Measurements from ENCODE around the gene UBR7. TPM values are rescaled to one million over a fixed set of nuclear protein-coding genes. Genes with fewer than 3 reads are reported as not detected.
"Not testable (repeated sequence)": the region's sequence is repeated elsewhere in the genome, so short reads cannot be mapped to it uniquely, and the experiment has no call there.

The UBR7 gene
- polyA plus RNA-seq = 19.8 TPM
- long read RNA-seq, donor 1, transcript UBR7-201 (11 exons, 3,694 nt) = major isoform, 6 of 6 reads
- long read RNA-seq, donor 1, partial matches to known transcripts = 0 of 6 reads
- long read RNA-seq, donor 1, other reads (novel, unspliced or antisense) = 0 of 6 reads
- long read RNA-seq, donor 2, transcript UBR7-201 (11 exons, 3,694 nt) = major isoform, 5 of 5 reads
- long read RNA-seq, donor 2, partial matches to known transcripts = 0 of 5 reads
- long read RNA-seq, donor 2, other reads (novel, unspliced or antisense) = 0 of 5 reads
- long read RNA-seq, donor 3 = 0 reads
- long read RNA-seq, donor 4, partial matches to known transcripts = 0 of 1 reads
- long read RNA-seq, donor 4, other reads (novel, unspliced or antisense) = 0 of 1 reads
- long read RNA-seq, donor 5, transcript UBR7-201 (11 exons, 3,694 nt) = major isoform, 5 of 5 reads
- long read RNA-seq, donor 5, partial matches to known transcripts = 0 of 5 reads
- long read RNA-seq, donor 5, other reads (novel, unspliced or antisense) = 0 of 5 reads
- long read RNA-seq, donor 6, transcript UBR7-201 (11 exons, 3,694 nt) = major isoform, 6 of 6 reads
- long read RNA-seq, donor 6, partial matches to known transcripts = 0 of 6 reads
- long read RNA-seq, donor 6, other reads (novel, unspliced or antisense) = 0 of 6 reads
- long read RNA-seq, donor 7, transcript UBR7-201 (11 exons, 3,694 nt) = major isoform, 5 of 12 reads
- long read RNA-seq, donor 7, partial matches to known transcripts = 7 of 12 reads
- long read RNA-seq, donor 7, other reads (novel, unspliced or antisense) = 0 of 12 reads
- long read RNA-seq, donor 8, partial matches to known transcripts = 0 of 1 reads
- long read RNA-seq, donor 8, other reads (novel, unspliced or antisense) = 0 of 1 reads
- long read RNA-seq, donor 9, transcript UBR7-201 (11 exons, 3,694 nt) = major isoform, 5 of 19 reads
- long read RNA-seq, donor 9, partial matches to known transcripts = 14 of 19 reads
- long read RNA-seq, donor 9, other reads (novel, unspliced or antisense) = 0 of 19 reads
- long read RNA-seq, donor 10, transcript UBR7-201 (11 exons, 3,694 nt) = major isoform, 6 of 7 reads
- long read RNA-seq, donor 10, partial matches to known transcripts = 0 of 7 reads
- long read RNA-seq, donor 10, other reads (novel, unspliced or antisense) = 0 of 7 reads
- long read RNA-seq, donor 11, transcript UBR7-201 (11 exons, 3,694 nt) = major isoform, 7 of 7 reads
- long read RNA-seq, donor 11, partial matches to known transcripts = 0 of 7 reads
- long read RNA-seq, donor 11, other reads (novel, unspliced or antisense) = 0 of 7 reads

- Histone ChIP-seq H3K4me3 (ENCODE audit: low read length) (peak within 1 kb of the TSS; percentile 77), H3K36me3 (ENCODE audit: control insufficient read depth, insufficient read depth, low read length) (peaks cover under 1% of the 10 kb centered on the region), H3K4me1 (ENCODE audit: control insufficient read depth, insufficient read depth, low read length) (no peaks in the 10 kb centered on the region), H3K27ac (ENCODE audit: low read length) (peak within 1 kb of the TSS; percentile 72), H3K27me3 (ENCODE audit: control insufficient read depth, insufficient read depth, low read length) (no peaks in the 10 kb centered on the region), H3K9me3 (ENCODE audit: control insufficient read depth, low read depth, low read length) (no peaks in the 10 kb centered on the region)
- no CpG with 5 or more reads among the region's 65 CpGs for WGBS (ENCODE audit: insufficient coverage, low lambda C conversion rate)
- peak; percentile 97 to 99 for DNase-seq
Observed at GRCh38 chr14:93206793-93207467, at the start of gene UBR7, which contains the start of gene GON7. UBR7 (plus strand) TSS chr14:93207256; CDS start chr14:93207292, 36 bp downstream. GON7 (minus strand) TSS chr14:93207065; CDS start chr14:93207037, 28 bp downstream.

- not testable (repeated sequence) for H3K27ac ChIP-seq (ENCODE audit: low read length); H3K4me3 ChIP-seq (ENCODE audit: low read length); H3K9me3 ChIP-seq (ENCODE audit: control insufficient read depth, low read depth, low read length); H3K27me3 ChIP-seq (ENCODE audit: control insufficient read depth, insufficient read depth, low read length); H3K4me1 ChIP-seq (ENCODE audit: control insufficient read depth, insufficient read depth, low read length); DNase-seq; H3K36me3 ChIP-seq (ENCODE audit: control insufficient read depth, insufficient read depth, low read length)
- WGBS (ENCODE audit: insufficient coverage, low lambda C conversion rate) = no CpG with 5 or more reads among the region's 7 CpGs
Observed at GRCh38 chr14:93158349-93158748, 48.7 kb upstream of the UBR7 start.

GRCh38 chr14:93159625-93160352, 47.3 kb upstream of the UBR7 start:
- 83% methylated on average over 1 of the region's 5 CpGs for WGBS (ENCODE audit: insufficient coverage, low lambda C conversion rate)
- not testable (repeated sequence) for H3K36me3 ChIP-seq (ENCODE audit: control insufficient read depth, insufficient read depth, low read length); H3K4me3 ChIP-seq (ENCODE audit: low read length); H3K27ac ChIP-seq (ENCODE audit: low read length); H3K9me3 ChIP-seq (ENCODE audit: control insufficient read depth, low read depth, low read length); DNase-seq; H3K27me3 ChIP-seq (ENCODE audit: control insufficient read depth, insufficient read depth, low read length); H3K4me1 ChIP-seq (ENCODE audit: control insufficient read depth, insufficient read depth, low read length)

GRCh38 chr14:93160353-93160801, 46.7 kb upstream of the UBR7 start:
- no peak overlapping the region for H3K4me3 ChIP-seq (ENCODE audit: low read length)
- H3K4me1 ChIP-seq (ENCODE audit: control insufficient read depth, insufficient read depth, low read length) = no peaks in the 10 kb centered on the region
- H3K27ac ChIP-seq (ENCODE audit: low read length) = no peak overlapping the region
- WGBS (ENCODE audit: insufficient coverage, low lambda C conversion rate) = no CpG with 5 or more reads among the region's 4 CpGs
- no peak for DNase-seq
- H3K9me3 ChIP-seq (ENCODE audit: control insufficient read depth, low read depth, low read length) = no peaks in the 10 kb centered on the region
- H3K27me3 ChIP-seq (ENCODE audit: control insufficient read depth, insufficient read depth, low read length) = no peaks in the 10 kb centered on the region
- H3K36me3 ChIP-seq (ENCODE audit: control insufficient read depth, insufficient read depth, low read length) = no peaks in the 10 kb centered on the region

- DNase-seq = no peak
- H3K27ac ChIP-seq (ENCODE audit: low read length) = no peak overlapping the region
- WGBS (ENCODE audit: insufficient coverage, low lambda C conversion rate) = 80% methylated on average over 1 of the region's 4 CpGs
Observed at GRCh38 chr14:93161411-93161940, 45.6 kb upstream of the UBR7 start.

GRCh38 chr14:93163564-93163963, 43.5 kb upstream of the UBR7 start:
- Histone ChIP-seq H3K9me3 (ENCODE audit: control insufficient read depth, low read depth, low read length) (no peaks in the 10 kb centered on the region), H3K27ac (ENCODE audit: low read length) (no peak overlapping the region), H3K36me3 (ENCODE audit: control insufficient read depth, insufficient read depth, low read length) (no peaks in the 10 kb centered on the region), H3K4me1 (ENCODE audit: control insufficient read depth, insufficient read depth, low read length) (no peaks in the 10 kb centered on the region), H3K27me3 (ENCODE audit: control insufficient read depth, insufficient read depth, low read length) (no peaks in the 10 kb centered on the region), H3K4me3 (ENCODE audit: low read length) (no peak overlapping the region)
- WGBS (ENCODE audit: insufficient coverage, low lambda C conversion rate) = 80% methylated on average over 1 of the region's 5 CpGs
- DNase-seq = no peak

More at GRCh38 chr14:93161411-93161940, 45.6 kb upstream of the UBR7 start:
- no peaks in the 10 kb centered on the region for H3K36me3 ChIP-seq (ENCODE audit: control insufficient read depth, insufficient read depth, low read length)
- H3K4me3 ChIP-seq (ENCODE audit: low read length) = no peak overlapping the region
- no peaks in the 10 kb centered on the region for H3K27me3 ChIP-seq (ENCODE audit: control insufficient read depth, insufficient read depth, low read length)
- H3K4me1 ChIP-seq (ENCODE audit: control insufficient read depth, insufficient read depth, low read length) = no peaks in the 10 kb centered on the region
- no peaks in the 10 kb centered on the region for H3K9me3 ChIP-seq (ENCODE audit: control insufficient read depth, low read depth, low read length)

- H3K9me3 ChIP-seq (ENCODE audit: control insufficient read depth, low read depth, low read length); DNase-seq; H3K4me1 ChIP-seq (ENCODE audit: control insufficient read depth, insufficient read depth, low read length); H3K27me3 ChIP-seq (ENCODE audit: control insufficient read depth, insufficient read depth, low read length); H3K27ac ChIP-seq (ENCODE audit: low read length); H3K36me3 ChIP-seq (ENCODE audit: control insufficient read depth, insufficient read depth, low read length); H3K4me3 ChIP-seq (ENCODE audit: low read length): not testable (repeated sequence)
- WGBS (ENCODE audit: insufficient coverage, low lambda C conversion rate) = 100% methylated on average over 1 of the region's 26 CpGs
Observed at GRCh38 chr14:93165271-93166265, 41.5 kb upstream of the UBR7 start.

- H3K27ac ChIP-seq (ENCODE audit: low read length); DNase-seq; H3K36me3 ChIP-seq (ENCODE audit: control insufficient read depth, insufficient read depth, low read length); H3K4me1 ChIP-seq (ENCODE audit: control insufficient read depth, insufficient read depth, low read length); H3K27me3 ChIP-seq (ENCODE audit: control insufficient read depth, insufficient read depth, low read length); H3K4me3 ChIP-seq (ENCODE audit: low read length); H3K9me3 ChIP-seq (ENCODE audit: control insufficient read depth, low read depth, low read length): not testable (repeated sequence)
- WGBS (ENCODE audit: insufficient coverage, low lambda C conversion rate) = no CpG with 5 or more reads among the region's 9 CpGs
Observed at GRCh38 chr14:93168610-93169009, 38.4 kb upstream of the UBR7 start.

All from large intestine (tissue), 12 donors.